Chondrocyte (in vitro differentiated cells): Measurements from ENCODE around the gene PLPP6. TPM values are rescaled to one million over a fixed set of nuclear protein-coding genes. Genes with fewer than 3 reads are reported as not detected.

Experiments
- DNase-seq: peaks from one replicate; pipeline ENCODE4 v3.0.0; 2021; ENCODE audit warnings: mixed read lengths, low spot score
- H3K27ac Mint-ChIP-seq: one replicate; pipeline ENCODE4 v1.8.0; 2021; ENCODE audit warnings: mild to moderate bottlenecking, moderate library complexity, mixed read lengths; ENCODE audit not compliant: unreplicated experiment
- H3K27me3 Mint-ChIP-seq: 2 replicates; pipeline ENCODE4 v1.8.0; 2021; ENCODE audit warnings: low read depth, mixed read lengths
- H3K36me3 Mint-ChIP-seq: 2 replicates; pipeline ENCODE4 v1.8.0; 2021; ENCODE audit warnings: low read depth, mixed read lengths
- H3K4me1 Mint-ChIP-seq: 2 replicates; pipeline ENCODE4 v1.8.0; 2021; ENCODE audit warnings: low read depth, mild to moderate bottlenecking, mixed read lengths
- H3K4me3 Mint-ChIP-seq: one replicate; pipeline ENCODE4 v1.8.0; 2021; ENCODE audit warnings: mild to moderate bottlenecking, moderate library complexity, mixed read lengths; ENCODE audit not compliant: unreplicated experiment
- H3K9me3 Mint-ChIP-seq: 2 replicates; pipeline ENCODE4 v1.8.0; 2021; ENCODE audit warnings: low read depth, mixed read lengths
- CTCF ChIP-seq: fragments of 200-600 bp; sonication (generic); IDR thresholded peaks from 2 replicates; pipeline ENCODE4 v1.5.0; 2021; ENCODE audit warnings: antibody characterized with exemption, mild to moderate bottlenecking, moderate library complexity
- total RNA-seq: library from RNA; stranded (reverse); gene quantifications from 3 replicates; pipeline ENCODE4 v1.2.1, GENCODE V29; 2021

The PLPP6 gene
- total RNA-seq, 1 donor from 2014 or later: 5.9 TPM

DNA sequence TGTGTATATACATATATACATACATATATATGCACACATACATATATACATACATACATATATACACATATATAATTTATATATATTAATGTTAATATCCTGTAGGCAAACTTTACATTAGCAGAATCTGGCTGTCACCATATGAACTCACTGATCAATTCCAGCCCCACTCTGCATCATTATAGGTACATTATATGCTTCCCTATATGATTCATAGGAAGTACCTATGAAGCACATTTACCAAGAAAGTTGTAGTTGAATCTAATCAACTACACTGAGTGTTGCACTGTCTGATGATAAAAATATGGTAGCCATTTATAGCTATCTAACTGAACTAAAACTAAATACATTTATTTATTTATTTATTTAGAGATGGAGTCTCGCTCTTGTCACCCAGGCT, 9.6 kb downstream of the PLPP6 start:
- peaks cover 14% of the 10 kb centered on the region for H3K4me1 Mint-ChIP-seq
- no peak for DNase-seq
- H3K27ac Mint-ChIP-seq: no peak overlapping the region
- no peaks in the 10 kb centered on the region for H3K9me3 Mint-ChIP-seq
- no peaks in the 10 kb centered on the region for H3K36me3 Mint-ChIP-seq
- H3K27me3 Mint-ChIP-seq: no peaks in the 10 kb centered on the region
- no peak for TF ChIP-seq CTCF
- H3K4me3 Mint-ChIP-seq: no peak overlapping the region

- Mint-ChIP-seq H3K4me1 (peaks cover 14% of the 10 kb centered on the region), H3K4me3 (no peak overlapping the region), H3K27ac (no peak overlapping the region), H3K9me3 (no peaks in the 10 kb centered on the region), H3K27me3 (no peaks in the 10 kb centered on the region), H3K36me3 (no peaks in the 10 kb centered on the region)
- DNase-seq: no peak
- TF ChIP-seq CTCF: peak; percentile 9
Observed at GRCh38 chr9:4674783-4675182, 12.7 kb downstream of the PLPP6 start.

DNA sequence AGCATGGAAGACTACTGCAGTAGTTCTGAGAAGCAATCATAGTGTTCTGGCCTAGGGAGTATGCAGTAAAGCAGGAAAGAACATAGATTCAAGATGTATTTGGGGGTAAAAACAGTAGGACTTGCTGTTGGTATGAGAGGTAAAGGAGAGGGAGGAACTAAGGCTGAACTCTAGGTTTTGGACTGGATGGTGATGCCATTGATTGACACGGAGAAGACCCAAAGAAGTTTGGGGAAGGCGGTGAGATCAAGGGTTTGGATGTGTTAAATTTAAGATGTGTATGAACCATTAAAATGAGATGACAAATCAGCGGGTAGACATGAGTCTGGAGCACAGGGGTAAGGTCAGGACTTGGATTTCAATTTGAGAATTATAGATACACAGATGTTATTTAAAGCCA, 15.3 kb downstream of the PLPP6 start:
- TF ChIP-seq CTCF: no peak
- Mint-ChIP-seq H3K36me3 (no peaks in the 10 kb centered on the region), H3K27me3 (no peaks in the 10 kb centered on the region), H3K9me3 (no peaks in the 10 kb centered on the region), H3K4me3 (no peak overlapping the region), H3K4me1 (peaks cover 14% of the 10 kb centered on the region), H3K27ac (no peak overlapping the region)
- DNase-seq: no peak

DNA sequence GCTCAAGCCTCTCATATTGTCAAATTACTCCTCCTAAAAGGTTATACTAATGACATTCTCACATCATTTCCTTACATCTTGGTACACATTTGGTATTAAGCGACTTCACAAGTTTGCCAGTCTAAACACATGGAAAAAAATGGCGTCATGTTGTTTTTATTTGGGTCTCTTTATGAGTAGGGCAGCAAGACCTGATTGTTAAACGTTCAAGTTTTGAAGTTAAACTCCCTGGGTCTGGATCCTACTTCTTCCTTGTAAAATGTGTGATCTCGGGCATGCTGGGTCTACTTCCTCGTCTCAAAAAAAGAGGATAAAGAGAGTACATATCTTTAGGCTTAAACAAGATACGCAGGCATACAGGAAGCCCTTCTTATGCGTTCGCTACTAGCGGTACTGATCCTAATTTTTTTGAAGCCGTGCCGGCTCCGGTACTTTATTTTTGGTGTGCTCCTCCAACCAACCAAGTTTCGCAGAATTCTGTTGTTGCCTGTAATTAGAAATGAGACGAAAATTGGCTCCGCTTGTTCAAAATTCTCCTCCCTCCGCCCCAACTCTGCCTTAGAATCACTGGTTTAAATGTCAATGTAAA, 16.7 kb downstream of the PLPP6 start:
- Mint-ChIP-seq H3K4me1 (peaks cover 19% of the 10 kb centered on the region), H3K4me3 (no peak overlapping the region), H3K36me3 (no peaks in the 10 kb centered on the region), H3K27ac (no peak overlapping the region), H3K27me3 (no peaks in the 10 kb centered on the region), H3K9me3 (no peaks in the 10 kb centered on the region)
- no peak for DNase-seq
- TF ChIP-seq CTCF: no peak

DNA sequence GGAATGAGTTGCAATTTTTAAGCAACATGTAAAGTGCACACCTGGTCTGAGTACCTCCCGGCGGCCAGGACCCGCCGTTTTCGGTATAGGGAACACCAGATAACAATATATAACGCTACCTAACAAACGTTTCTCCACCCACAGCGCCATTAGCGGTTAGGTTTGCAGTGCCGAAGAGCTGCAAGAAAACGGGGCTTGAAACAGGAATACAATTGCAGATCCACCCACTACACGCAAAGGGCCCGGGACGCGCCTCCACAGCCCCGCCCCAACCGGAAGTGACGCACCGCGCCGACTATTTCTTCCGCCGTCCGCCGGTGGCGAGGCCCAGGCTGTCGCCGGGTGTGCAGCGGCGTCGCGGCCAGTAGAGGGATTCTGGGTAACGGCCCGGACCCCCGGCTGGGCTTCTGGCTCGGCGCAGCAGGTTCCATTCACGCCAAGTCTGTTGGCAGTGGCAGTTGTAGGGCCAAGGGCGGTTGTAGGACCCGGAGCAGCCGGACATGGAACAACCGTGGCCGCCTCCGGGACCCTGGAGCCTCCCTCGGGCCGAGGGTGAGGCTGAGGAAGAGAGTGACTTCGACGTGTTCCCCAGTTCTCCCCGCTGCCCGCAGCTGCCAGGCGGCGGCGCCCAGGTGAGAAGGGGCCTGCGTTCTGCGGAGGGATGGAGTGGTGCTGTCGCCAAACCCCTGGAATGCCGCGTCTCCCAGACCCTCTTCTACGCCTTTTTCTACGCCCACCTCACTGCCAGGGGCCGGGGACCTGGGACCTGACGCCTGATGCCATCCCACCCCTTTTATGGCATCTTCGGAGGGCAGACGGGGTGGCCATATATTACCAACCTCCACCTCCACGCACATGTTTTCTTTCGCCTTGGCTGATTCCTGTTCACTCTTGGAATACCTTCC, 17.4 kb downstream of the PLPP6 start, which contains the start of gene CDC37L1:
Gene CDC37L1 (plus strand): TSS at position 302 of the 905 bp plus-strand sequence. CDS start 199 bp downstream, at position 501.
- peak; percentile 99 for DNase-seq
- no peak within 1 kb of the TSS for H3K4me3 Mint-ChIP-seq
- no peak within 1 kb of the TSS for H3K27ac Mint-ChIP-seq
- H3K4me1 Mint-ChIP-seq: peaks cover 18% of the 10 kb centered on the region
- no peaks in the 10 kb centered on the region for H3K9me3 Mint-ChIP-seq
- TF ChIP-seq CTCF: peak; percentile 83
- H3K27me3 Mint-ChIP-seq: no peaks in the 10 kb centered on the region
- H3K36me3 Mint-ChIP-seq: no peaks in the 10 kb centered on the region
